ENCODE data around the gene RTP5. TPM values are rescaled to one million over a fixed set of nuclear protein-coding genes. Genes with fewer than 3 reads are reported as not detected.

RTP5 gene
- total and polyA plus RNA-seq, 2 of the 8 experiments (the other 6 are each of a cell fraction or from before 2014, with no cell fraction given): not detected

DNA sequence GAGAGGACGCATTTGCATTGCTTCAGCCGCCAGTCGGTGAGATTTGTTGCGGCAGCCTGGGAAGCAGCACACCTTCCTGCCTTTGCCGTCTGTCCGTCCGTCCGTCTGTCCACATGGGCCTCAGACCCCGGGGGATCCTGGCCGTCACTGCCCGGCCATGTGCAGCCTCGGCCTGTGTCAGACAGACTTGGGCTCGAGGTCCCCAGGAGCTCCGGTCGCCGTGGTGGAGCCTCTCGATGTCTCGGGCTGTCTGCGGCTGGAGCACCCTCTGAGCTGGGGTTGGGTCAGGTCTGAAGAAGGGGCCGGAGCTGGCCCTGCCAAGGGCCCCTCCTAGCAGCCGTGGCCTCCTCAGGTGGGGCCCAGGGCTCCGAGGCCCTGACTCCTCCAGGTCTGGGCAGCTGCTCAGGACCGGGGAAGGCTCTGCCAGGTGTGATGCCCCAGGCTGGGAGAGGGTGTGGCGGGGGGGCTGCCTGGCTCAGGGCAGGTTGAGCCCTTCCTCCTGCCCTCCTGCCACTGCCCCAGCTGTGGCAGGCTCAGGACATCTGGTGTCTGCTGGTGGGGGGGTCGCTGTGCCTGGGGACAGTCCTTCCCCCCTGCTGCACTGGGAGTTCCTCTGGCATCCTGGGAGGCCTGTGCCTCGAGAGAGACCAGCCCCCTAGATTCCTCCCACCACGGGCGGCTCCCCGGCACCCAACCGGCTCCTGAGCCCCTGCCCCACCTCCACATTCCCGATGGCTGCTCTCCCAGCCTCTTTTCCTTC is 48.7 kb upstream of the RTP5 start:
- no peak overlapping the region for H3K23ac ChIP-seq (ENCODE audit: insufficient read length)
- peak overlapping the region; percentile 51; the same call in 1 of the 2 replicates for H4K8ac ChIP-seq (ENCODE audit: extremely low read depth, insufficient read depth, low read length)
- TF ChIP-seq JUND (IDR thresholded peaks at IDR 0.05; ENCODE audit: low read length) (no peak), KDM4A (IDR thresholded peaks at IDR 0.05; ENCODE audit: low read depth, low read length, severe bottlenecking) (no peak), RNF2 (IDR thresholded peaks at IDR 0.05; ENCODE audit: borderline replicate concordance, low read depth, low read length, missing control alignments, poor library complexity, severe bottlenecking) (no peak), POLR2A (IDR thresholded peaks at IDR 0.05; ENCODE audit: control extremely low read depth in 1 of 2, low read depth in 2 of 2, low read length in 2 of 2) (no peak), CBX8 (IDR thresholded peaks at IDR 0.05; ENCODE audit: borderline replicate concordance, low read depth, low read length) (no peak), SAP30 (IDR thresholded peaks at IDR 0.05; ENCODE audit: insufficient read depth, insufficient replicate concordance, low read length) (no peak), KDM1A (IDR thresholded peaks at IDR 0.05; ENCODE audit: borderline replicate concordance, low read length) (no peak), TBP (IDR thresholded peaks at IDR 0.05; ENCODE audit: low read depth, low read length) (no peak), BCL11A (IDR thresholded peaks at IDR 0.05; ENCODE audit: low read depth in 2 of 2, low read length in 2 of 2) (no peak), CBX5 (IDR thresholded peaks at IDR 0.05; ENCODE audit: low read depth, low read length) (no peak), MAFK (IDR thresholded peaks at IDR 0.05; ENCODE audit: low read depth, low read length) (no peak)

More for the DNA sequence above, 48.7 kb upstream of the RTP5 start:
- Histone ChIP-seq H3K14ac (ENCODE audit: insufficient read length) (no peak overlapping the region), H4K5ac (ENCODE audit: insufficient read length, low read depth, low read length) (no peak overlapping the region), H3K79me2 (ENCODE audit: control insufficient read depth in 1 of 2, insufficient read depth in 2 of 2, low read length in 2 of 2) (no peaks in the 10 kb centered on the region), H3K56ac (replicated peaks; ENCODE audit: insufficient read length, low read depth, low read length) (no peak overlapping the region), H2BK5ac (ENCODE audit: low read depth, low read length) (peak overlapping the region; percentile 66; the same call in 1 of the 2 replicates), H2AK5ac (ENCODE audit: low read depth, low read length) (0 out of 2 replicates have a peak overlapping the region, but pooled peaks have one; percentile 65), H2BK15ac (ENCODE audit: low read length) (no peak overlapping the region), H3K9ac (replicated peaks in 1 of 4; ENCODE audit: extremely low read depth in 1 of 4, low read depth in 3 of 4, low read length in 3 of 4) (no peak overlapping the region), H3K4me2 (ENCODE audit: insufficient read depth in 1 of 2, low read depth in 2 of 2, low read length in 2 of 2) (no peak overlapping the region), H3K79me1 (ENCODE audit: low read depth, low read length) (no peaks in the 10 kb centered on the region), H3K4ac (replicated peaks; ENCODE audit: insufficient read length, low read depth, low read length) (no peak overlapping the region), H3K23me2 (ENCODE audit: low read depth, low read length) (no peaks in the 10 kb centered on the region), H2AFZ (ENCODE audit: low read length) (no peak overlapping the region), H2BK120ac (replicated peaks; ENCODE audit: low read depth, low read length) (no peak overlapping the region), H3K27me3 (replicated peaks in 1 of 4; ENCODE audit: control insufficient read depth in 3 of 4, extremely low read depth in 1 of 4, insufficient read depth in 3 of 4, low read length in 3 of 4) (no peaks in the 10 kb centered on the region), H3K9me3 (ENCODE audit: insufficient read depth in 2 of 2, low read depth in 1 of 2, low read length in 1 of 2) (peaks cover 0 to 5% of the 10 kb centered on the region in 2 experiments; a peak in 2 of 4 replicates), H2BK20ac (ENCODE audit: low read length) (no peak overlapping the region), H3K4me1 (replicated peaks in 1 of 4; ENCODE audit: control insufficient read depth in 3 of 4, insufficient read depth in 4 of 4, low read length in 3 of 4) (peaks cover 0 to 9% (median 0%) of the 10 kb centered on the region in 4 experiments; a peak in 2 of 7 replicates), H3K36me3 (ENCODE audit: control insufficient read depth in 2 of 4, insufficient read depth in 4 of 4, low read length in 3 of 4) (no peaks in the 10 kb centered on the region), H3K27ac (ENCODE audit: low read depth, low read length) (no peak overlapping the region), H2BK12ac (ENCODE audit: low read depth, low read length) (0 out of 2 replicates have a peak overlapping the region, but pooled peaks have one; percentile 9), H3K18ac (ENCODE audit: extremely low read depth, low read length) (no peak overlapping the region; the same call in 1 of the 2 replicates), H3K4me3 (ENCODE audit: extremely low read depth in 1 of 4, insufficient read depth in 2 of 4, low read depth in 3 of 4, low read length in 4 of 4) (no peak overlapping the region), H4K91ac (replicated peaks; ENCODE audit: insufficient read length, low read length) (peak overlapping the region; percentile 40), H4K20me1 (replicated peaks in 1 of 2; ENCODE audit: control insufficient read depth in 1 of 2, insufficient read depth in 2 of 2, low read length in 2 of 2) (no peaks in the 10 kb centered on the region)
- no peak for FAIRE-seq
- POLR2A ChIA-PET (ENCODE audit: partially characterized antibody): interaction anchor here (0.7 to 1.4 kb wide), 2 partner anchors 17 to 25 kb away, joined by 3 read pairs; no protein-coding TSS in a partner anchor
- WGBS, 2 experiments (ENCODE audit: extremely low coverage in 1 of 2, insufficient coverage in 1 of 2, insufficient read length in 1 of 2, insufficient replicate concordance in 2 of 2, low coverage in 1 of 2, low lambda C conversion rate in 2 of 2, missing lambda C conversion rate in 1 of 2): 87% methylated on average over 30 of the region's 31 CpGs; no CpG with 5 or more reads in 1 of the 2 experiments
- no peak for DNase-seq (ENCODE audit: low read depth in 1 of 2, low spot score in 2 of 2)
- CTCF ChIA-PET (ENCODE audit: partially characterized antibody): no interaction called here
